Activated CD8-positive, alpha-beta memory T cell treated with anti-CD3 and anti-CD28 coated beads, Interleukin-2, amount 50 U/mL, for 4 hours (primary cell): ENCODE results near the gene CIB4.

Experiments used
- DNase-seq: peaks from one replicate; pipeline ENCODE4 v3.0.0-alpha.2; 2020

The CIB4 gene

DNA sequence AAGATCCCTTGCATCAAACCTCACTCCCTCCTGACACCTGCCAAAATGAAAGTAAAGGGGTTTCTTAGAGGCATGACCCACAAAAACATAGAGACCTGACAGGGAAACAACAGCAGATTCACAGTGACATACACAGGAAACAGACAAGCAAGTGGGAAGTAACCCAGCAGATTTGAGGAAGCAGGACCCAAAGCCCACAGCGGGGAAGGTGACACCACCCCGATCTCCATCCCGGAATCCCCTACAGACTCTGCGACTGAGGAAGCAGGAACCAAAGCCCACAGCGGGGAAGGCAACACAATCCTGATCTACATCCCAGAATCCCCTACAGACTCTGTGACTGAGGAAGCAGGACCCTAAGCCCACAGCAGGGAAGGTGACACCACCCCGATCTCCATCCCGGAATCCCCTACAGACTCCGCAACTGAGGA lies 21.6 kb downstream of the CIB4 start:
- DNase-seq: no peak

DNA sequence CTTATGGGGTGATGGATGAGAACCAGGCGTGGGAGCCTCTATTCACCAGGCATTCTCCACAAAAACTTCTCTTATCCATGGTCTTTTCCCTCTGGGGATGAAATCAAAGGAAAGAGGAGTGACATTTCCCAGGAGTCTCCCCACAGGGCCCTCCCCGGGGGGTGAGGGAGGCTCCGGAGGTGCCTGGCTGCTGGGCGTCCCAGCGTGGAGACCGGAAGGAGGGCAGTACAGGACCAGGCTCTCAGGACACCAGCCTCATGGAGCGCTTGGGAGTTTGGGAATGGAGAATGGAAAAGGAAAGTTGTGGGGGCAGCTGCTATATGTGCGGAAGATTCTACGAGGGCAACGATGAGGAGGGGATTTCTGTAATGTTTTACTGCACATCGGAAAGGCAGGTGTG lies 22.1 kb downstream of the CIB4 start:
- no peak for DNase-seq

DNA sequence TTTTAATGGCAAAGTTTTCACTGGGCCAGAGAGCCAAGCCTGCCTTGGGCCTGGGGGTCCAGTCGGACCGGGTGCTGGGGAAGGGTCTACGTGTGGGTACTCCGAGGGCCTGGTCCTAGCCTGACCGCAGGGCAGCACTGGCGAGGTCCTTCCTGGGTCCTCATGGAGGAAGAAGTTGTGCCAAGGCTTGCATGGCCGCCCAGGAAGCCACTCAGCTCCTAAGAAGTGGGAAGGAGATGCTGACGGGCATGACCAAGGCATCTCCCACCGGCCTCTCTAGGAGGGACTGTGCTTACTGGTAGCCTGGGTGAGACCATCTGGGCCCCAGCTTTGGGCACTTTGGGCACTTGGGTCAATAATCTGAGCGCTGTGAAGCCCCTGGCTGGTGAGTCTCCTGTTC lies 22.6 kb downstream of the CIB4 start:
- no peak for DNase-seq

DNA sequence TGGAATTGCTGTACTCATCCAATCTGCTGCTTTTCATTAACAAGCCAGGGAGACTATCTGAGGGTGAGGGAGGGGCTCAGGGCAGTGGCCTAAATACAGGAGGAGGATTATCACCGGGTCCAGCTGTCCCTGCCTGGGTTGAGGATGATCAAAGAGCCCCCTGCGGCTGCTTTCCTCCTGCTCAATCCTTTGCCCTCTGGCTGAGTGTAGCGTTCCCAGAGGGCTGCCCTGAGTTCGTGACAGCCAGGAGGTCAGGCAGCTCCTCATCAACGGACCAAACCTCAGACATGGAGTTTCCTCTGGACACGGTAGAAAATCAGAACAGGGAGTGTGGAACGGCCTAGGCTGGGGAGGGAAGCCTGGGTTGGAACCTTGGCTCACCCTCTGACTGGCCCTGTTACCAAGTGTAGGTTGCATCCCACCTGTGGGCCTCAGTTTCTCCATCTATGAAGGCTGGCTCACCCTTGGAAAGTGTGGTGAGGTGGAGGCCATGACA lies 23.5 kb downstream of the CIB4 start:
- DNase-seq: no peak

DNA sequence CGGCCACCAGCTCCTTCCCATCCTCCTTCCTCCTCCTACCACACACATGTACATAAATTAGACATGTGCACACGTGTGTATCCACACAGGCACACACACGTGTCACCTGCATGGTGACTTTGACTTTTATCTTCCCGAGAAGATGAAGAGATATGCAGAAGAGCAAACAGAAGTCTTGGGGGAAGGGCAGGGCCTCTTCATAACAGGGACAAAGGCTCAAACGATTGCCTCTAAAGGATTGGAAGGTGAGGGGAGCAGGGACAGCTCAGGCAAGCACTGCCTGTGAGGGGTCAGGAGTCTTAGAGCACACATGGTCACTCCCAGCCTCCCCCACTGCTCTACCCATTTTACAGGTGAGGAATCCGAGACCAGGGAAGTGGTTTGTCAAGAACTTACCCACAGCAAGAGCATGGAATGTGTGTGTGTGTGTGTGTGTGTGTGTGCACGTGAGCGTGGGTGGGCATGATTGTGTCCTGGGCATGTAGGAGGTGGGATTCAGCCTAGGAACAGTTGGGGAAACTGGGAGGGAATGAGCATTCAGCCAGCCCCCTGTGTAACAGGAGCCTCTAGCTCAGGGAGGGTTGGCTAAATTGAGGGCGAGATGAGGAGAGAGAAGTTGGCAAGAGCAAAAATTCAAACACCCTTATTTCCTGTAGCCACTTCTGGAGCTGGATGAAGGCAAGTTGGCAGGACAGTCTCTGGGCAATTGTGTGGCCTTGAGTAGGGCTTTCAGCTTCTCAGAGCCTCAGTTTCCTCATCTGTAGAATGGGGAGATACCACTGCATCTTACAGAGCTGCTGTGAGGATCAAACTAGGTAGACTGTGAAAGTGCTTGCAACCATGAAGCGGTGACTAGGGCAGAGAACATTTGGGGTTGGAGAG lies 24.2 kb downstream of the CIB4 start:
- no peak for DNase-seq

DNA sequence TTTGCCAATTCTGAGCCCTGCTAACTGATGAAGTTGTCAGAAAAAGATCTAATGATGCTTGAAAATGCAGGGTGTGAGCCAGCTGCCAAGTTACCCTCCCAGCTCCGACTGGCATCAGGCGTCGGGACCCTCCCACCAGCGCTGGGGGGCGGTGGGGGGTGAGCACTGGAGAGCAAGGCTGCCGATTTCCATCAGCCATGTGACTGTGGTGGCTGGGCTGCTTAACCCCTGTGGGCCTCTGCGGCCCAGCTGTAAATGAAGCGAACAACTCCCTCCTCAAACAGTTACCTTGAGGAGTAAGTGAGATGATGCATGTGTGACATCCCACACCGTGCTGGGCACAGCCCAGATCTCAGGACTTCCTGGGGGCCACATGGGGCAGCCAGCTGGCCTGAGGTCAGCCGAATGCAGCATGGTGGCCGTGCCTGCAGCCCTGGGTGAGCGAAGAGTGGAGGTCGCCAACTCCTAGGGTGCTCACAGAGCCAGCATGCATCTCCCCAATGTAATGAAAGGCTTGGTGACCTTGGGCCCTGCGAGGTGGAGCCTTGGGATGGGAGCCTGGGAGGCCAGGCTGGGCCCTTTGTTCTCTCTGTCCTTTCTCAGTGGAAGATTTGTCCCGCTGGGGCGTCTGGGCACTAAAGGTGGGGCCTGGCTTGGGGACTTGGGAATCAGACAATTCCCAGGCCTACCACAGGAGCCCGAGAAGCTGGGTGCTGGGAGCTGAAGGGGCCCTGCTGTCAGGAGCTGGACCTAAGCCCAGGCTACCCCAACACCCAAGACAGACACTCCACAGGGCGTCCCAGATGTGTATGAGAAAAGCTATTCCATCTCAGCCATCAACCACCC lies 25.1 kb downstream of the CIB4 start:
- DNase-seq: no peak

DNA sequence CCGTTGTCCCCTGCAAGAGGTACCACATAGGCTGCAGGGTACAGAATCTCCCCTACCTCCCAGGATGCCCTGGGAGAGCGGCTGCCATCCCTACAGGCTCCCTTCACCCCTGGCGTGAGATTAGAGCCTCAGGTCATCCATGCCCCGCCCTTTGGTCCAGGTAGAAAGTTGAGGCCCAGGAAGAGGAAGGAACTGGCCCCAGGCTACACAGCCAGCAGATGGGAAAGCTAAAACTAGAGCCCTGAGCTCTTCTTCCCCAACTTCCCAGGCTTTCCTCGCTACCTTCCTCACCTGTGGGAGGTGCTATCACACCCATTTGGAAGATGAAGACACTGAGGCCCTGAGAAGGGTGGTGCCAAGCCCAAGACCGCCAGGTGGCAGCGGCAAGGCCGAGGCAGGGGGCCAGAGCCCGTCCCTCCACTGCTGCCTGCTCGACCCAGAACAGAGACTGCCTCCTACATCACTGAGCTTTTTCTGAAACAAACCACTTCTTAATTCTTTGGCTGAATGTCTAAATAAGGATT lies 25.8 kb downstream of the CIB4 start:
- DNase-seq: no peak

DNA sequence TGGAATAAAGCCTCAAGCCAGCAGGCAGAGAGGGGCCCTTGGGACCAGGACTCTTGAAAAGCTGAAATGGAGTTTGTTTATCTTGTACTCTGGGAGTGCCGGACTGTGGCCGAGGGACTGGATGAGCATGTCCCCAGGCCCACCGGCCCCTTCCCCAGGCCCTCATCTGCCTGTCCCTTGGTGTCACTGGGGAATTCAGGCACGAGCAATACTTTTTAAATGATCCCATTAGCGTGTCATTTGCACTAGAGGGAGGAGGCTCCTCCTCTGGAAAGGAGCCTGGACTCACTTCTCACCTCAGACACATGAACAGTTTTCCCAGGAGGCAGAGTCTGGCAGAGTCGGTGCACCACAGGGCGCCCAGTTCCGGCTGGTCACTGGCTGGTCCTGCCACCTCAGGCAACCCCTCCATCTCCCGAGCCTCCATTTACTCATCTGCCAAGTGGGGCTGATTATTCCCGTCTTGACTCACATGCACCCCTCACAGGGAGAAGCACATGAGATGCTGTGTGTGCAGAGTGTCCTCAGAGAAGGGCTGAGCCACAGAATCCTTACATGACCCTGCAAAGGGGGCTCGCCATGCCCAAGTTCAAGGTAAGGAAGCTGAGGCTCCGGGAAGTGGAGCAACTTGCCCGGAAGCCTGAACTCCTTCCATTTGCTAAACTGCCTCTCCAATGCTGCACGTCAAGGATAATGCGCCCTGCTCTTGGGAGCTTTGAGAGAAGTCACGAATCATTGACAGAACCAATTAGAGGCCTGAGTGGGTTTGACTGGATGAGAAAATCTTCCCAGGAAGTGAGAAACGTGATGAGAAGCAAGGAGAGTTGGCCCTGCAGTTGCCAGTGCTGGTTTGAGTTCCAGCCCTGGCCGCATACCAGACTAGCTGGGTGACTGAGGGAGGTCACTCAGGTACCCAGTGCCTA lies 26.7 kb downstream of the CIB4 start:
- no peak for DNase-seq

DNA sequence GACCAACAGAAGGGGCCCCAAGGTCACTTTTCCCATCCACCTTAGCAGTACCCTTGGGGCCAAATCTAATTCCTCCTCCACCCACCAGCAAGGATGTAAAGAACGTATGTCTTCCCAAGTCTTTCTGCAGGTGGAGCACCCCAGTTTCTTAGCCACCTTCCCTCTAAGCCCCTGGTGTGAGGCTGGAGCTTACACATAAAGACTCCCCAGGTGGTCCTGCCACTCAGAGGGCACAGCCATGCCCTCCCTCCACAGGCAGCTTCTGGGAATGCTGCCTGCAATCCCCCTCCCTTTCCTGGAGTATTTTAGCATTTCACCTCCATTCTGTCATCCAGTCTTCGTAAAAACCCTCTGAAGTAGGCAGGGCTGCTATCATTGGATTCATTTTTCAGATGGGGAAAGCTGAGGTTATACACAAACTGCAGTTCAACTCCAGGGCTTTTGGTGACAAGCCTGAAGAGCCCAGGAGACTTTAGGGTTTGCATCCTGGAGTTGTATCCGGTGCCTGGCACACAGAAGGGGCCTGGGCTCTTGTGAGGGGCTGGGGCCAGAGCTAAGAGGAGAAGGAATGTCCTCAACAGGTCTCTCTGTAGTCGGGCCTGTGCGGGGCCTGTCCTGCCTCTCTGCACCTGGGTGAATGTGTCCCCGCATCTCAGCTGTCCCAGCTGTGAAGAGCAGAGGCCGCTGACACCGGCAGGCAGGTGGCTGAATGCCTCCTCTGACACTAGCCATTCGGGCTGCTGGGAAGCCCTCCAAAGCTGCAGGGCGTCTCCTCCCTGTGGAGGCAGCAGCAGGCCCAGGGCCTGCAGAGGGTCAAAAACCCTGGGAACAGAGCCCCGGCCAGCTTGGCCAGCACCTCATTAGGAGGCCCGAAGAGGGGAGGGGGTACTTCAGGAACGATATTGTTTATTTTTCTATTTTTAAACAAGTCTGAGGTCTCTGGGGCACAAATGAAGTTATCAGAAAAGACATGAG lies 27.6 kb downstream of the CIB4 start:
- no peak for DNase-seq

DNA sequence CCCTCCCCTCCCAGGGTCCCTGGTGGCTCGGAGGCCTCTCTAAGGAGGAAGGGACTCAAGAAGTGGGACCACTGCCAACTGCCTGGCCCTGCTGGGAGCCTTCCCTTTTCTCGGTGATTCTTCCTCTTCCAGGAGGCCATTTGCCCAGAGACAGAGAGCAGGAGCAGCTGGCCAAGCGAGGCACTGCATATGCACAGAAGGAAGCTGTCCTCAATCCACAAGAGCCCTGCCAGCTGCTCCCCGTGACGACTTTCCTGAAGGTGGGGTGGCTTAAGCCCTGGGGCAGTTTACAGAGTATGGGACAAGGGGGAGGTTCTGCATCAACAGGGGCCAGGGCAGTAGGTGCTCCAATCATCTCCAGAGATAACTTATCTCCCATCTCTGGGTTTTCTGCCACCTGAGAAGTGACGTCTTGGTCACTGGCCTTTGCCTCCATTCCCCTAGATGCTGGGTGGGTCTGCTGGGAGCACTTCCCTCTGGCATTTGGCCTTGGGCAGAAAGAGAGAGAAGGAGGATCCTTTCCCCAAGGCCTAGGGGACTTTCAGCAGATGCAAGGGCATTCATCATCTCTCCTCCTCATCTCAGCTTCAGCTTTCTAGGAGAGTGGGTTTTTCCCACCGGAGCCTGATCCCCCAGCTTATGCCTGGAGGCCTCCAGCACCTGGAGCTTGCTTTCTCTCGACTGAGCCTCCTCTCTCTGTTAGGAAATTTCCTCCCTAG lies 28.5 kb downstream of the CIB4 start:
- no peak for DNase-seq

DNA sequence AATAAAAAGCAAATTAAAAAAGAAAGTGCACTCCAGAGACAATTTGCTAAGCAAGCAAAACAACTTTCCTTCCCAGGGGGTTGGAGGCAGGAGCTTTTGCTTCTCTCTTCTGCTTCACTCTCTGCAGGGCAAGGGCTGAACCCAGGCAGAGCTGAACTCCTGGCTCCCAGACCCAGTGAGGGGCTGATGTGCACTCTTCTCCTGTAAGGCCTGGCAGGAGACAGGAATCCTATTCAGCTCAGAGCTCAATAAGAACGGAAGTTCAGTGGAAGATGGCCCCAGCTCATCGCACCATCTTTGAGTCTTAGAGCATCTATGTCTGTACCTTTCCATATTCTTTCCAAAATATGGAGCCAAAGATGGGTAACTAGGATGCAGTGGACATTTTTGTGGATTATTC lies 29.1 kb downstream of the CIB4 start:
- DNase-seq: no peak

DNA sequence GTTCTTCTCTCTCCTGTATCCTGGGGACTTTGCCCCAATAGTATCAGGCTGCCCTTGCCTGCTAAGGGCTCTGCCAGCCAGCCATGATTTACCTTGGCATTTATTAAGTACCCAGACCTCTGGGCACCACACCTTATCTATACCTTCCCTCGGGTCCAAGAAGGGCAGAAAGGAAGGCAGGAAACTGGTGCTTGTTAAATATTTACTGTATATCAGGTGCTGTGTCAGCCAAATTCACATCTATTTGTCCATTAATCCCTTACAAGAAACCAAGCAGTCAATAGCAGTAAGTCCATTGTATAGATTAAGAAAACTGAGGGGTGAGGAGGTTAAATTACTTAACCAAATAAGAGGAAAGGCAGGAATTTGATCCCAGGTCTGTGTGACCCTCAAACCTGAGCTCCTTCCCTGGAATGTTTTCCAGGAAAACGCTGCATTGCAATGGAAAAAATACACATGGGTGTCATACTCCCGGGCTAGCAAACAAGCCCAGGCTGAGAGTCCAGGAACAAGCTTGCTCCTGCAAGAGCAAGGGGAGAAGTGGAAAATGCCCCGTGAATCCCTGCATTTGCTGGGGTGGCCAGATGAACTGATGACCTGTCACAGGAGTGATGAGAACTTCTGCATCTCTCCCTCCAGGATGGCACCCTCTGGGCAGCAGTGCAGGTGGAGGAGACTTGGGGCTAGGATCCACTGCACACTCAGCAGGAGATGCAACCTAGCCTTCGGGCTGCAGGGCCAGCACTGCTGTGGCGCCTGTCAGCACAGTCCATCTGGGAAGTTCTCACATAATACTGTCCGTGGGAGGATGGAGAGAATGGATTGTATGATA lies 30.4 kb downstream of the CIB4 start:
- no peak for DNase-seq

DNA sequence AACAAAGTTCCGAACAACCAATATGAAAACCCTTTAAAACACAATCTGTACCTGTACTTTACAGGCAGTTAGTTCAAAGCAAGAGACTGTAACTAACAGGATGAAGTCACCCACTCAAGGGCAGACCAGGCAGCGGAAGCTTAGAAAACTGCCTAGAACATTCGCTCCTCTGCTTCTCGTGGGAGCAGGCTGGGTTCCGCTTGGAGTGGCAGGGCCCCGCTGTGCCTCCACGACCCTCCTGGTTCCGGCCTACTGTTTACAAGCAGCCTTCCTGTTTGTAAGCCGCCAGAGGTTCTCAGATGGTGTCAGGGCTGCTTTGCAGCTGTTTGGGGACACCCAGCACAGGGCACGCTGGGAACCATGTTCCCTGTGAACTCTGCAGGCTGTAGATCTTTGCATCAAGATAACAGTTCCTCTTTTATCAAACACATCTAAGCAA lies 31.3 kb downstream of the CIB4 start:
- DNase-seq: no peak

DNA sequence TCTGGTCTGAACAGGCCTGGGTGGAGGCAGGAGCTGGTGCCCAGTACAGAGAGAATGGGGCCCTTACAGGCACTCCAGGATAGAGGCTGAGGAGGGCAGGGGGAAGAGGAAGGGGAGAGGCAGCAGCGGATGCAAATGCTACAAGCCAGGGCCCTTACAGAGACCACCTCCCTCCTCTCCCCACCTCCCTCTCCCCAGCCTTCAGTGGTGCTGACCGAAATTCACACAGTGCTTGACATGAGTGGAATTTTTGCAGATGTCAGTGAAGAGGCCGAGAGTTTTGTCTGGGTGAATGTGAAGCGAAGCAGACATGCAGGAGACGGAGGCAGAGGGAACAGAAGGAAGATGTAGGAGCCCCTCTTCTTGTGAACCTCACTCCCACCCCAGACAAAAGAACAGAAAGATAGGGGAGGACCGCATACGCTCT lies 31.9 kb downstream of the CIB4 start:
- no peak for DNase-seq

DNA sequence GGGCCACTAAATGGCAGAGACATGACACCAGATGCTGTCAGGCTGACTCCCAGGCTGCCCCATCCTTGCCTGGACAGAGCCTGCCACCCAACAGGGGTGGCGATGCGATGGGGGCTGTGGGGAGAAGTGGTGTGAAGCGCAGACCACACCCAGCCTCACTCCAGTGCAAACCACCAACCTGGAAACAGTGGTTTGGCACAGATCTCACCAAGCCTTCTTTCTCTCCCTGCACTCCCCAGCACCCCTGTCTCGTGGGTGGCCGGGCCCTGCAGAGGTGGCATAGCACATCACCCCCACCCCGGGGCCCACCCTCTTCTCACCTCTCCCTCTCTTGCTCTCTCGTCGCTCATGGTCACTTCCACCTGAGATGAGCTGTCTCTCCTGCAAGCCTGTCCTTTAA lies 32.6 kb downstream of the CIB4 start:
- no peak for DNase-seq

DNA sequence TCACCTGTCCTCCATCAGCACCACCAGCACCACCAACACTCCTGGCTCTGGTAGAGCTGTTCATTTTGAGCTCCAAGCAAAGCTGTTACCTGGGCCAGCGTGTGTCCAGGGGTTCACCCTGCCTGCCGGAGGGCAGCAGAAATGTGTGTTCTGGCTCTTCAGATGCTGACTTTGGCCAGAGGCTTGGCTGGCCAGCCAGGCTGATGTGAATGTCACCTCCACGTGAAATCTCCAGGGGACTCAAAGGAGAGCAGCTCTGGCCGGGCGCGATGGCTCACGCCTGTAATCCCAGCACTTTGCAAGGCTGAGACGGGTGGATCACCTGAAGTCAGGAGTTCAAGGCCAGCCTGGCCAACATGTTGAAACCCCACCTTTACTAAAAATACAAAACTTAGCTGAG lies 33.5 kb downstream of the CIB4 start:
- no peak for DNase-seq

DNA sequence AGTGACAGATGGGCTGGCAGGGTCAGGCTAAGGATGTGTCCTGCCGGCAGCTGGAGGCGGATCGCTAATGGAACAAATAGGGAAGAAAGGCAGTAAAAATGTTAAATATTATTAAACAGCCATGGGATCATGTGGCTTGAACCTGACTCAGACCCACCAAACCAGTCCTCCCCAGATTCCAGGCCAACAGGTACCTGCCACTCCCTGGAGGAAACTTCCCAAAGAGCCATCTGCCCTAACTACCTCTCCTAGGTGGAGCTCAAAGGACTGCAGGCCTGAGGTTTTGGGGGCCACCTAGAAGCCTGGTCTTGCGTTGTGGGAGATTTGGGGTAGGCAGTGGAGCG lies 34.3 kb downstream of the CIB4 start:
- no peak for DNase-seq

DNA sequence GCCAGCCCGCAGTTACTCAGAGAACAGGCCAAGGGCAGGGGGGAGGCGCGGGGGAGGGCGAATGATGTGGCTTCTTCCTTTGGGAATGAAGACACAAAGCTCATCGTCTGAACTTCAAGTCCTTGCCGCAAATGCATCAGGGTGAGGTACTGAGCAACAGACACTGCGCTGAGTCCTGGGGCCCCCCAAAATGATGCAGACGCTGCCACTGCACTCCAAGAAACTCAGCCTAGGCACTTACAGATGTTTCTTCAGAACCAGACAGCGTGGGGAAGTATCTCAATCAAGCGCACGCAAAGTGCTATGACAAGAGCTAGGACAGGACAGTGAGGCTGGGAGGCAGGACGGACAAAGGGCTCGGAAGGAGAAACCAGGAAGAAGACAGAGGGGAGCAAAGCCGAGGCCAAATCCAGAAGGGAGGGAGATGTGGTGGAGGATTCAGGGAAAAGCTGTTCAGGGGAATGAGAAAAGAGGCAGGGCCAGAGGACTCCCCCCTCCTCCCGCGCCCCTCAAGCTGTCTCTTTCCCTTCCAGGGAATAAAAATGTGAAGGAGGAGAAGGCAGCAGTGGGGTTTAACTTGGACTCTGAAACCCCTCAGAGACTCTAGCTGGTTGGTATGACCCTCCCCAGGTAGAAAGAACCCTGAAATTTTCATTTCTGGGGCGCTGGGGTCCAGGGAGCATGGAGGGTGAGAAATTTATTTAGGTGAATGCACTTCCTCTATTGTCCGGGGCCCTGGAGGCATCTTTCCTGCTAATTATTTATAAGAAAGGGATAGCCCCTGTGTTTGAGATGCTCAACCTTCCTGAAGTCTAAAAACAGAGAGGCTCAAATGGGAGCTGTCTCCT lies 34.9 kb downstream of the CIB4 start:
- DNase-seq: no peak
